Muscle of arm (tissue), 12 donors: Measurements from ENCODE around the gene PPP2R5B. TPM values are rescaled to one million over a fixed set of nuclear protein-coding genes. Genes with fewer than 3 reads are reported as not detected.
A peak's percentile ranks its signal among the peaks of the same experiment; 100 is the strongest.
"Not testable (repeated sequence)": the region's sequence is repeated elsewhere in the genome, so short reads cannot be mapped to it uniquely, and the experiment has no call there.

ENCODE experiments used
- DNase-seq: peaks from one replicate; pipeline ENCODE4 v3.0.0-alpha.2; 2013
- polyA plus RNA-seq, 12 donors: library from polyadenylated mRNA; unstranded; fragments of 120-200 nt; gene quantifications; one replicate each; pipeline ENCODE4 v1.2.1, GENCODE V29; 2013; ENCODE audit not compliant: insufficient read length in 12 of 12

PPP2R5B gene
- polyA plus RNA-seq, 12 donors: 9.6 to 14.2 (median 12.3) TPM; not detected in 1

- no peak for DNase-seq
Measured at GRCh38 chr11:64970731-64971151, 46.3 kb downstream of the PPP2R5B start.

- peak; percentile 88 for DNase-seq
Measured at GRCh38 chr11:64971421-64972233, 47.1 kb downstream of the PPP2R5B start, which contains the start of gene MAJIN. MAJIN (minus strand) TSS chr11:64972108; CDS start chr11:64959405, 12,703 bp downstream.

GRCh38 chr11:64974124-64974523, 49.6 kb downstream of the PPP2R5B start:
- no peak for DNase-seq

GRCh38 chr11:64976651-64977050, 52.2 kb downstream of the PPP2R5B start:
- DNase-seq: no peak

- DNase-seq: not testable (repeated sequence)
Measured at GRCh38 chr11:64983339-64983738, 58.9 kb downstream of the PPP2R5B start.

Other genes with a start within 250 kb of the PPP2R5B start
- 10 to 100 TPM in 11 of 12 donors, not detected in 1; 14.4 to 40.7 (median 22.2) TPM for gene NRXN2, start 201.5 kb upstream of the PPP2R5B start, polyA plus RNA-seq
- gene RASGRP2, start 180.5 kb upstream of the PPP2R5B start, polyA plus RNA-seq: 10 to 100 TPM in 11 of 12 donors, not detected in 1; 19.3 to 55.3 (median 36.2) TPM
- gene PYGM, start 164.7 kb upstream of the PPP2R5B start, polyA plus RNA-seq: 100 to 1,000 TPM in 7 of 12 donors, 10 to 100 TPM in 4, not detected in 1; 68.9 to 405 (median 157) TPM
- gene SF1, start 146.1 kb upstream of the PPP2R5B start, polyA plus RNA-seq: 100 to 1,000 TPM in 11 of 12 donors, not detected in 1; 174 to 428 (median 247) TPM
- gene MAP4K2, start 121.5 kb upstream of the PPP2R5B start, polyA plus RNA-seq: 10 to 100 TPM in 7 of 12 donors, 1 to 10 TPM in 4, not detected in 1; 6.5 to 23.7 (median 10.8) TPM
- gene MEN1, start 114.1 kb upstream of the PPP2R5B start, polyA plus RNA-seq: 10 to 100 TPM in 11 of 12 donors, not detected in 1; 15.8 to 56.3 (median 20.1) TPM
- 1 to 10 TPM in 5 of 12 donors, under 1 TPM in 6, not detected in 1; 0.40 to 8.6 (median 0.84) TPM for gene CDC42BPG, start 80.0 kb upstream of the PPP2R5B start, polyA plus RNA-seq
- gene EHD1, start 46.1 kb upstream of the PPP2R5B start, polyA plus RNA-seq: 100 to 1,000 TPM in 5 of 12 donors, 10 to 100 TPM in 7; 64.6 to 363 (median 85.9) TPM
- 10 to 100 TPM in 6 of 12 donors, 1 to 10 TPM in 5, not detected in 1; 7.9 to 25.2 (median 10.0) TPM for gene ATG2A, start 7.5 kb upstream of the PPP2R5B start, polyA plus RNA-seq
- under 1 TPM in 2 of 12 donors, not detected in 10; 0.30 to 0.39 TPM for gene GPHA2, start 11.2 kb downstream of the PPP2R5B start, polyA plus RNA-seq
- gene MAJIN, start 47.4 kb downstream of the PPP2R5B start, polyA plus RNA-seq: not detected
- gene BATF2, start 72.3 kb downstream of the PPP2R5B start, polyA plus RNA-seq: 1 to 10 TPM in 3 of 12 donors, under 1 TPM in 7, not detected in 2; 0.40 to 1.3 (median 0.79) TPM
- gene ARL2, start 89.5 kb downstream of the PPP2R5B start, polyA plus RNA-seq: 100 to 1,000 TPM in 1 of 12 donors, 10 to 100 TPM in 10, not detected in 1; 59.8 to 130 (median 72.3) TPM
- gene SNX15, start 102.8 kb downstream of the PPP2R5B start, polyA plus RNA-seq: 10 to 100 TPM in 11 of 12 donors, not detected in 1; 16.1 to 28.5 (median 20.4) TPM
- 10 to 100 TPM in 6 of 12 donors, 1 to 10 TPM in 5, not detected in 1; 7.7 to 19.5 (median 10.4) TPM for gene SAC3D1, start 116.5 kb downstream of the PPP2R5B start, polyA plus RNA-seq
- 10 to 100 TPM in 2 of 12 donors, 1 to 10 TPM in 9, not detected in 1; 5.1 to 26.1 (median 7.8) TPM for gene NAALADL1, start 133.9 kb downstream of the PPP2R5B start, polyA plus RNA-seq
- 10 to 100 TPM in 6 of 12 donors, 1 to 10 TPM in 5, not detected in 1; 7.1 to 15.8 (median 11.0) TPM for gene CDCA5, start 159.4 kb downstream of the PPP2R5B start, polyA plus RNA-seq
- gene ZFPL1, start 159.5 kb downstream of the PPP2R5B start, polyA plus RNA-seq: 10 to 100 TPM in 11 of 12 donors, not detected in 1; 17.1 to 37.9 (median 21.0) TPM
- 100 to 1,000 TPM in 4 of 12 donors, 10 to 100 TPM in 7, not detected in 1; 83.5 to 141 (median 95.8) TPM for gene VPS51, start 171.5 kb downstream of the PPP2R5B start, polyA plus RNA-seq
- gene TM7SF2, start 187.2 kb downstream of the PPP2R5B start, polyA plus RNA-seq: 10 to 100 TPM in 7 of 12 donors, 1 to 10 TPM in 4, not detected in 1; 6.1 to 59.2 (median 11.3) TPM
- gene ZNHIT2, start 193.0 kb downstream of the PPP2R5B start, polyA plus RNA-seq: 1 to 10 TPM in 10 of 12 donors, not detected in 2; 2.6 to 6.6 (median 3.7) TPM
- gene FAU, start 197.4 kb downstream of the PPP2R5B start, polyA plus RNA-seq: 100 to 1,000 TPM in 11 of 12 donors, not detected in 1; 680 to 974 (median 806) TPM
- gene MRPL49, start 197.6 kb downstream of the PPP2R5B start, polyA plus RNA-seq: 10 to 100 TPM in 11 of 12 donors, not detected in 1; 22.3 to 45.7 (median 25.1) TPM
- 10 to 100 TPM in 11 of 12 donors, not detected in 1; 36.7 to 53.3 (median 45.5) TPM for gene SYVN1, start 209.8 kb downstream of the PPP2R5B start, polyA plus RNA-seq
- under 1 TPM in 1 of 12 donors, not detected in 11; 0.17 TPM for gene SPDYC, start 245.5 kb downstream of the PPP2R5B start, polyA plus RNA-seq